Liver (tissue), 9 donors: ENCODE data around the gene M1AP. TPM values are rescaled to one million over a fixed set of nuclear protein-coding genes. Genes with fewer than 3 reads are reported as not detected.

ENCODE experiments used
- DNase-seq: peaks from one replicate; pipeline ENCODE4 v3.0.0-alpha.2; 2017; ENCODE audit warnings: low spot score
- H3K27ac ChIP-seq, 2 donors: one replicate each; pipeline ENCODE4 v1.7.0; 2013; ENCODE audit warnings: inconsistent platforms in 2 of 2, low read length in 2 of 2, control low read depth in 1 of 2, low read depth in 1 of 2, mild to moderate bottlenecking in 1 of 2
- H3K27me3 ChIP-seq, 4 donors: one replicate each; pipeline versions ENCODE4 v1.6.1 to v1.7.0; 2013; ENCODE audit warnings: low read length in 3 of 4, inconsistent platforms in 1 of 4, mild to moderate bottlenecking in 1 of 4, moderate library complexity in 1 of 4; ENCODE audit not compliant: control insufficient read depth in 4 of 4, insufficient read depth in 4 of 4
- H3K36me3 ChIP-seq, 4 donors: one replicate each; pipeline versions ENCODE4 v1.6.1 to v1.7.0; 2013; ENCODE audit warnings: low read length in 3 of 4, mild to moderate bottlenecking in 3 of 4, low read depth in 1 of 4, moderate library complexity in 1 of 4; ENCODE audit not compliant: control insufficient read depth in 4 of 4, insufficient read depth in 3 of 4
- H3K4me1 ChIP-seq, 4 donors: one replicate each; pipeline versions ENCODE4 v1.6.1 to v1.7.0; 2013; ENCODE audit warnings: low read length in 3 of 4, mild to moderate bottlenecking in 3 of 4, moderate library complexity in 1 of 4; ENCODE audit not compliant: control insufficient read depth in 4 of 4, insufficient read depth in 4 of 4
- H3K4me3 ChIP-seq, 3 donors: one replicate each; pipeline versions ENCODE4 v1.6.1 to v1.7.0; 2013; ENCODE audit warnings: low read length in 3 of 3, control low read depth in 1 of 3, low read depth in 1 of 3, mild to moderate bottlenecking in 1 of 3
- H3K9ac ChIP-seq, 2 donors: one replicate each; pipeline ENCODE4 v1.7.0; 2013; ENCODE audit warnings: low read length in 2 of 2, mild to moderate bottlenecking in 2 of 2, moderate library complexity in 2 of 2, control low read depth in 1 of 2, low read depth in 1 of 2
- H3K9me3 ChIP-seq, 4 donors: one replicate each; pipeline versions ENCODE4 v1.6.1 to v1.7.0; 2013; ENCODE audit warnings: low read length in 3 of 4; ENCODE audit not compliant: control insufficient read depth in 4 of 4
- ATF3 ChIP-seq: IDR thresholded peaks from 2 replicates; pipeline ENCODE4 v1.6.1; 2016; ENCODE audit warnings: antibody characterized with exemption
- CTCF ChIP-seq: fragments of 150-350 bp; IDR thresholded peaks from 2 replicates; pipeline ENCODE4 v1.5.1; 2017; ENCODE audit warnings: improper control_type of control experiment, low read depth, low read length; ENCODE audit not compliant: missing input control
- EGR1 ChIP-seq, 2 donors: IDR thresholded peaks; 2 replicates each; pipeline ENCODE4 v1.6.1; 2016 to 2018; ENCODE audit warnings: antibody characterized with exemption in 2 of 2, low read depth in 2 of 2
- FOXA1 ChIP-seq: IDR thresholded peaks from 2 replicates; pipeline ENCODE4 v1.6.1; 2016; ENCODE audit warnings: antibody characterized with exemption
- FOXA2 ChIP-seq: IDR thresholded peaks from 2 replicates; pipeline ENCODE4 v1.6.1; 2016; ENCODE audit warnings: antibody characterized with exemption
- GABPA ChIP-seq, 2 donors: IDR thresholded peaks in 1 of 2; conservative IDR thresholded peaks in 1 of 2; 2 replicates each; pipeline ENCODE4 v1.6.1; 2016; ENCODE audit warnings: antibody characterized with exemption in 2 of 2, mild to moderate bottlenecking in 1 of 2, moderate library complexity in 1 of 2
- HNF4A ChIP-seq, 2 donors: conservative IDR thresholded peaks; 2 replicates each; pipeline ENCODE4 v1.6.1; 2016; ENCODE audit warnings: antibody characterized with exemption in 2 of 2, mild to moderate bottlenecking in 2 of 2
- HNF4G ChIP-seq: IDR thresholded peaks from 2 replicates; pipeline ENCODE4 v1.6.1; 2016; ENCODE audit warnings: antibody characterized with exemption
- JUND ChIP-seq, 2 donors: IDR thresholded peaks; 2 replicates each; pipeline ENCODE4 v1.6.1; 2016; ENCODE audit warnings: antibody characterized with exemption in 2 of 2
- MAX ChIP-seq: IDR thresholded peaks from 2 replicates; pipeline ENCODE4 v1.6.1; 2016; ENCODE audit warnings: antibody characterized with exemption
- NR2F2 ChIP-seq: IDR thresholded peaks from 2 replicates; pipeline ENCODE4 v1.6.1; 2016; ENCODE audit warnings: antibody characterized with exemption
- RAD21 ChIP-seq, 2 donors: IDR thresholded peaks; 2 replicates each; pipeline ENCODE4 v1.6.1; 2016; ENCODE audit warnings: antibody characterized with exemption in 2 of 2, mild to moderate bottlenecking in 2 of 2
- REST ChIP-seq: IDR thresholded peaks from 2 replicates; pipeline ENCODE4 v1.6.1; 2016; ENCODE audit warnings: antibody characterized with exemption, mild to moderate bottlenecking
- RXRA ChIP-seq, 2 donors: IDR thresholded peaks; 2 replicates each; pipeline ENCODE4 v1.6.1; 2017 to 2018; ENCODE audit warnings: antibody characterized with exemption in 2 of 2, mild to moderate bottlenecking in 1 of 2
- SP1 ChIP-seq: IDR thresholded peaks from 2 replicates; pipeline ENCODE4 v1.6.1; 2018; ENCODE audit warnings: antibody characterized with exemption, mild to moderate bottlenecking
- TAF1 ChIP-seq: conservative IDR thresholded peaks from 2 replicates; pipeline ENCODE4 v1.6.1; 2016; ENCODE audit warnings: antibody characterized with exemption, mild to moderate bottlenecking
- YY1 ChIP-seq: IDR thresholded peaks from 2 replicates; pipeline ENCODE4 v1.6.1; 2016; ENCODE audit warnings: antibody characterized with exemption, mild to moderate bottlenecking
- ZBTB33 ChIP-seq: IDR thresholded peaks from 2 replicates; pipeline ENCODE4 v1.6.1; 2016; ENCODE audit warnings: antibody characterized with exemption
- WGBS: extraction: QIAGEN DNeasy Blood & Tissue Kit; methylation state at CpG from one replicate; pipeline ENCODE4 v1.1.7; 2013; 5-methylcytosine and 5-hydroxymethylcytosine counted together
- polyA plus RNA-seq, 2 donors: library from polyadenylated mRNA; stranded (reverse) in 1 of 2; unstranded in 1 of 2; fragments of 200-250 nt in 1 of 2; fragments of >200 nt in 1 of 2; fragmentation: Nextera tagmentation in 1 of 2; extraction: Ambion mirVana in 1 of 2; gene quantifications; one replicate each; pipeline versions ENCODE4 v1.2.1 to v1.2.3, GENCODE V29; 2013 to 2015
- total RNA-seq, 2 donors: library from RNA; depleted of rRNA; stranded (reverse); fragments of >200 nt; gene quantifications; one replicate each; pipeline ENCODE4 v1.2.3, GENCODE V29; 2014
- donor health status: healthy.
- donor health status: healthy.
- donor health status: healthy.
- donor health status: healthy.
- donor health status: healthy.

The M1AP gene
- total and polyA plus RNA-seq, 4 donors, result under 0.01 to 0.38 (median 0.08) TPM

GRCh38 chr2:74658516-74658915 lies 10.4 kb upstream of the M1AP start:
- peak; percentile 8 for DNase-seq
- no peak for TF ChIP-seq FOXA2
- 98% methylated on average over 2 of the region's 2 CpGs for WGBS
- no peak overlapping the region for H3K27ac ChIP-seq
- H3K27me3 ChIP-seq, result no peaks in the 10 kb centered on the region
- H3K9ac ChIP-seq, result no peak overlapping the region
- peaks cover 2 to 12% (median 9%) of the 10 kb centered on the region in 4 donors for H3K4me1 ChIP-seq
- no peaks in the 10 kb centered on the region for H3K9me3 ChIP-seq
- no peak overlapping the region for H3K4me3 ChIP-seq
- H3K36me3 ChIP-seq, result no peaks in the 10 kb centered on the region

- no peaks in the 10 kb centered on the region for H3K27me3 ChIP-seq
- H3K36me3 ChIP-seq, result no peaks in the 10 kb centered on the region
- DNase-seq, result no peak
- no peak for TF ChIP-seq RXRA (IDR thresholded peaks at IDR 0.05)
- no peak for TF ChIP-seq FOXA1
- 98% methylated on average over 1 of the region's 1 CpG for WGBS
- no peak overlapping the region for H3K4me3 ChIP-seq
- H3K27ac ChIP-seq, result no peak overlapping the region
- peaks cover 2 to 13% (median 9%) of the 10 kb centered on the region in 4 donors for H3K4me1 ChIP-seq
- H3K9ac ChIP-seq, result no peak overlapping the region
- H3K9me3 ChIP-seq, result no peaks in the 10 kb centered on the region
These were observed 7.4 kb upstream of the M1AP start for GRCh38 chr2:74655579-74655978.

GRCh38 chr2:74653985-74654882 lies 6.1 kb upstream of the M1AP start, which contains the start of gene SEMA4F:
Gene SEMA4F (plus strand): TSS chr2:74654247. CDS start chr2:74654377, 130 bp downstream.
- peak; percentile 32 for TF ChIP-seq REST
- no peak for TF ChIP-seq HNF4A (conservative IDR thresholded peaks at IDR 0.05)
- TF ChIP-seq ZBTB33, result no peak
- TF ChIP-seq ATF3, result no peak
- TF ChIP-seq FOXA1, result no peak
- peak; percentile 75 for TF ChIP-seq SP1
- no peak for TF ChIP-seq MAX
- TF ChIP-seq JUND (IDR thresholded peaks at IDR 0.05), result no peak
- TF ChIP-seq NR2F2, result no peak
- TF ChIP-seq TAF1, result no peak
- TF ChIP-seq HNF4G, result no peak
- peak; percentile 35 for TF ChIP-seq YY1
- TF ChIP-seq RAD21 (IDR thresholded peaks at IDR 0.05), result no peak
- TF ChIP-seq RXRA (IDR thresholded peaks at IDR 0.05), result no peak
- TF ChIP-seq EGR1 (IDR thresholded peaks at IDR 0.05; ENCODE audit: low read depth in 2 of 2), result peak in 1 of 2 donors; percentile 10
- no peak for TF ChIP-seq FOXA2
- peak in 1 of 2 donors; percentile 33 for TF ChIP-seq GABPA (IDR thresholded peaks at IDR 0.05 in 1 of 2, conservative IDR thresholded peaks at IDR 0.05 in 1 of 2)
- no peak for TF ChIP-seq CTCF
- H3K9me3 ChIP-seq, result no peaks in the 10 kb centered on the region

More at GRCh38 chr2:74653985-74654882, 6.1 kb upstream of the M1AP start, which contains the start of gene SEMA4F:
- H3K4me3 ChIP-seq, result peak within 1 kb of the TSS; percentile 59 to 67 (median 64)
- 1% methylated on average over 79 of the region's 79 CpGs for WGBS
- peak; percentile 92 for DNase-seq
- no peaks in the 10 kb centered on the region for H3K36me3 ChIP-seq
- peak within 1 kb of the TSS in 1 of 2 donors; percentile 30 for H3K9ac ChIP-seq
- H3K27ac ChIP-seq, result no peak within 1 kb of the TSS
- H3K4me1 ChIP-seq, result peaks cover 2 to 13% (median 9%) of the 10 kb centered on the region in 4 donors
- peaks cover 0 to 2% (median 0%) of the 10 kb centered on the region in 4 donors for H3K27me3 ChIP-seq
